HG03575 (cell line): Measurements from ENCODE around the gene TARS3.
A peak's percentile ranks its signal among the peaks of the same experiment; 100 is the strongest.
"Not testable (repeated sequence)": the region's sequence is repeated elsewhere in the genome, so short reads cannot be mapped to it uniquely, and the experiment has no call there.

Source experiments
- ATAC-seq: cut with Tn5 transposase; IDR thresholded peaks from one replicate; pipeline ENCODE4 v1.9.1; 2021; ENCODE audit not compliant: unreplicated experiment, insufficient number of reproducible peaks, low FRiP score; ENCODE audit errors: extremely low read depth

TARS3 gene

GRCh38 chr15:101723874-101724674 is at the start of gene TARS3:
TSS of gene TARS3 (minus strand) at chr15:101724473. CDS start at chr15:101724387, 86 bp downstream.
- ATAC-seq = peak; percentile 36

GRCh38 chr15:101773496-101774100 is 49.3 kb upstream of the TARS3 start:
- ATAC-seq = no peak

DNA sequence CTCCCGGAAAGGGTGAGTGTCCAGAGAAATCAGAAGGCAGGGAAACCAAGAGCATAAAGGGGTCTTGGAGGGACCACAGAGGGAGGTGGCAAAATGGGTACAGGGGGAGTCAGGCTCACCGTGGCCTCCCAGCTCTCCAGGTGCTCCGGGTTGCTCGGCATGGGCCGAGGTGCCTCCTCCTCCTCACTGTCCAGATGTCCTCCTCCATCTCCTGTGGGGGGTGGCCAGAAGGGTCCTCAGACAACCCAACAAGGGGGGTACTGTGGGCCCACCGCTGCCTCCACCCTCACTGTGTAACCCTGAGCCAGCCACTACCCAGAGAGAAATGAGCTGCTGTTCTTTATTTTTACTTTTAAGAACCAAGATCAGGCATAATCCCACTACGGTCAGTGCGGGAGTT is 48.6 kb upstream of the TARS3 start:
- no peak for ATAC-seq

GRCh38 chr15:101767083-101767640 is 42.9 kb upstream of the TARS3 start:
- not testable (repeated sequence) for ATAC-seq

- ATAC-seq = no peak
These were observed 41.6 kb upstream of the TARS3 start for GRCh38 chr15:101765772-101766456.

DNA sequence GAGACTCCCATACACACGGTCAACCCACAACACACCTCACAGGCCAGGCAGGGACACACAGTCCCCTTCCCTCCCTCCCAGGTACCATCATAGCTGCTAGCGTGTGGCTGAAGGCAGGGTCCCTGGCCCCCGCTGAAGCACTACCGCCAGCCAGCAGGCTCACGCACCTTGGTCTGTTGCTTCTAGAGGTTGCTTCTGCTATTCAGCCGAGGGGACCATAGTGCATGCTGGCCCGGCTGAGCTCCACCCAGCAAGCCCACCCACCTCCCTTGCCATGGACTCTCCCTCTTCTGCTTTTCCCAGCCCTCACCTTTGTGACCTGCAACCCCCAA is 41.0 kb upstream of the TARS3 start:
- not testable (repeated sequence) for ATAC-seq

DNA sequence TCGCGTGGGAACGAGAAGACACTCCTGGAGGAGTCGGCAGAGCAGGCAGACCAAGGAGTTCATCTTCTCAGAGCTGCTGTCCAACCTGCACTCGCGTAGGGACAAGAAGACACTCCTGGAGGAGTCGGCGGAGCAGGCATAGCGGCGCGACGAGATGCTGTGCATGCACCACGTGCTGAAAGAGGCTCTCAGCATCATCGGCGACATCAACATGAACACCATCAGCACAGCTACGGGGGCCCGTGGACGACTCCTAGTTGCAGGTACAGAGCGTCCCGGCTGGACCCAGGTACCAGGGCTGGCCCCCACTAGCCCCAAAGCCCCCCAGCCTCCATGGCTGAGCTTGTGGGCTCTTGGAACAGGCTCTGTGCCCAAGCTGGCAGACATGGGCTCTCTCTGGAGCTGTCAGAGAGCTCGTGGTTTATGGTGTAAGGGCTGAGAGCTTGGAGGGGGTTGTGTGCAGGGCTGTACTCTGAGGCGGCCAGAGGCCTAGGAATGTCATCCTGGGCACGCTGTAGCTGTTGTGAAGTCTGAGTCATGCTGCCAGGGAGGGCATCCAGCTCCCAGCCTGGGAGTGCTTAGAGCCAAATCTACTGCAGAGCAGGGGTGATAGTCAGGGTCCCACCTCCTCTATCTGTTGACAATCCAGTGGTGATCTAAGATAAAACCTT is 40.5 kb upstream of the TARS3 start:
- ATAC-seq = not testable (repeated sequence)

- not testable (repeated sequence) for ATAC-seq
These were observed 22.4 kb upstream of the TARS3 start for GRCh38 chr15:101746716-101747082.

GRCh38 chr15:101734837-101735236 is 10.6 kb upstream of the TARS3 start:
- not testable (repeated sequence) for ATAC-seq

GRCh38 chr15:101733545-101733944 is 9.3 kb upstream of the TARS3 start:
- no peak for ATAC-seq

DNA sequence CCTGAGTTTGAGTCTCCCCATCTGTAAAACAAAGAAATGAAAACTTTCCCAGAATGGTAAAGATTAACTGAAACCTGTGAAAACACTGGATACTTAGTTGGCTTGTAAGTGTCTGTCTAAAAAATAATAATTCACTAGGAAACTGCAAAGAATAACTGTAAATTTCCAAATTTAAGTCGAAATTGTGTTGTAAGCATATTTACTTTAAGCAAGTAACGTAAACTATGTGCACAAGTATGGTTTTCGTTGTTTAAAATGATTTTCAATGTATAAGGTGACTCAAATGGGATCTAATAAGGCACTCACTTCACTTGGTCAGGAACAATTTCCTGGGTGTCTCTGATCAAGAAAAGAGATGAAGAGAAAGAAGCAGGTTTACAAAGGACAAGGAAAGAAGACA is 8.5 kb upstream of the TARS3 start:
- ATAC-seq = no peak

DNA sequence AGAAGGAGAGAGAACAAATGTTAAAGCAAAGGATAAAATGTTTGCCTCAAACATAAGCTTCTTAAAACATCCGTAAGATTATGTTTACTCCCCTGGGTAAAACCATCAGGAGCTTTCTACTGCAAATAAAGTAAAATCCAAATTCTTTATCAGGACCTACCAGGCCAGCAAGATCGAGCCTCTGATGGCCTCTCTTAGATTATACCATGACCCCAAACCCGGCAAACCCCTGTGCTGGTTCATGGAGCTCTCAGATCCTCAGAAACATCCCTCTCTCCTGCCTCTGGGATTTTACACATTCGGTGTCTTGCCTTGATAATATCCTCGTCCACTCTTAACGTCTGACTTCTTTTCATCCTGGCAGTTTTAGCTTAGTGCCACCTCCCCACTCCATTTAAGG is 7.5 kb upstream of the TARS3 start:
- no peak for ATAC-seq

- no peak for ATAC-seq
These were observed 2.9 kb upstream of the TARS3 start for GRCh38 chr15:101727186-101727585.

DNA sequence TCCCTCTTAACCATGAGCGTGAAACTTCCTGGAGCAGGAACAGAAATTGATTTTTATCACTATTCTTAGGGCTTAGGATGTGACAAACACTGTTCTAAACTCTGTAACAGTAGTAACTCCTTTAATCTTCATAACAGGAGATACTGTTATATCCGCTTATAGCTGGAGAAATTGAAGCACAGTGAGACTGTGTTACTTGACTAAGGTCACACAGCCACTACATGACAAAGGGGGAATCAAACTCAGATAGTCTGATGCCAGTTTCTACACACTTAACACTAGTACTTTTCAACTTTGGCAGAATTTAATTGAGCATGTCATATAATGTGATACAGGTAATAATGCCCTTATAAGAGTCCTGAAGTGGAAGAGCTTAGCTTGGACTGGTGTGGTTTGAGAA is 800 bp upstream of the TARS3 start:
- ATAC-seq = no peak

GRCh38 chr15:101724675-101725005 is 367 bp upstream of the TARS3 start:
- no peak for ATAC-seq

GRCh38 chr15:101723171-101723873 is 951 bp downstream of the TARS3 start:
- ATAC-seq = peak; percentile 39

DNA sequence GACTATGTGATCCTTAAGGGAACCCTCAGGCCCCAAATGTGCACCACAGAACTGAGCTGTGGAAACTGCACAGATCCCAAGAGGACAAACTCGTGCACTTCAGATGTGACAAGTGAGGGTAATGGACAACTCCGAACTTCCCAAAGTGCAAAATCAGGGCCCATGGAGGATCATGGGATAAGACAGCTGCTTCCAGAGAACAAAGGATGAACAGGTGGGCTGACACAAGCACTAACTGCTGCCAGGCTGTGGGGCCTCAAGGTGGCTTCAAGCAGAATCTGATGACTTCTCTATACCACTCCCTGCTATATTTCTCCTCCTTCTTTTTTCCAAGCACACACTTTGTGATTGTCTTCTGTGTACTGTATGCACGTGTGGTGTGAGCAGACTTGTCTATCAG is 5.4 kb downstream of the TARS3 start:
- ATAC-seq = no peak

GRCh38 chr15:101712078-101712477 is 12.2 kb downstream of the TARS3 start:
- ATAC-seq = no peak

- ATAC-seq = no peak
These were observed 13.5 kb downstream of the TARS3 start for GRCh38 chr15:101710806-101711205.
